Astrocyte of the cerebellum (primary cell): ENCODE data around the gene GMDS.

ENCODE experiments used
- DNase-seq: peaks from one replicate; pipeline ENCODE4 v3.0.0-alpha.2; 2011; ENCODE audit warnings: low read depth
- H3K4me3 ChIP-seq: 2 replicates; pipeline ENCODE4 v1.5.1; 2011; ENCODE audit warnings: mild to moderate bottlenecking, low read depth, low read length, moderate library complexity
- CTCF ChIP-seq: IDR thresholded peaks from 2 replicates; pipeline ENCODE4 v1.5.1; 2012; ENCODE audit warnings: low read length, low read depth, moderate library complexity, mild to moderate bottlenecking; ENCODE audit errors: missing control alignments
- in situ Hi-C: cut with HindIII; loops from 2 replicates; pipeline ENCODE4 v1.10.0; 2017; ENCODE audit warnings: low sequenced_read_pairs

GMDS gene

GRCh38 chr6:1688396-1688795 is 557.0 kb downstream of the GMDS start:
- TF ChIP-seq CTCF: no peak
- no peak overlapping the region for H3K4me3 ChIP-seq
- DNase-seq: no peak
- in situ Hi-C loops: no loop called here

- TF ChIP-seq CTCF: no peak
- in situ Hi-C loops: no loop called here
Observed at GRCh38 chr6:1687402-1687801, 558.0 kb downstream of the GMDS start.

DNA sequence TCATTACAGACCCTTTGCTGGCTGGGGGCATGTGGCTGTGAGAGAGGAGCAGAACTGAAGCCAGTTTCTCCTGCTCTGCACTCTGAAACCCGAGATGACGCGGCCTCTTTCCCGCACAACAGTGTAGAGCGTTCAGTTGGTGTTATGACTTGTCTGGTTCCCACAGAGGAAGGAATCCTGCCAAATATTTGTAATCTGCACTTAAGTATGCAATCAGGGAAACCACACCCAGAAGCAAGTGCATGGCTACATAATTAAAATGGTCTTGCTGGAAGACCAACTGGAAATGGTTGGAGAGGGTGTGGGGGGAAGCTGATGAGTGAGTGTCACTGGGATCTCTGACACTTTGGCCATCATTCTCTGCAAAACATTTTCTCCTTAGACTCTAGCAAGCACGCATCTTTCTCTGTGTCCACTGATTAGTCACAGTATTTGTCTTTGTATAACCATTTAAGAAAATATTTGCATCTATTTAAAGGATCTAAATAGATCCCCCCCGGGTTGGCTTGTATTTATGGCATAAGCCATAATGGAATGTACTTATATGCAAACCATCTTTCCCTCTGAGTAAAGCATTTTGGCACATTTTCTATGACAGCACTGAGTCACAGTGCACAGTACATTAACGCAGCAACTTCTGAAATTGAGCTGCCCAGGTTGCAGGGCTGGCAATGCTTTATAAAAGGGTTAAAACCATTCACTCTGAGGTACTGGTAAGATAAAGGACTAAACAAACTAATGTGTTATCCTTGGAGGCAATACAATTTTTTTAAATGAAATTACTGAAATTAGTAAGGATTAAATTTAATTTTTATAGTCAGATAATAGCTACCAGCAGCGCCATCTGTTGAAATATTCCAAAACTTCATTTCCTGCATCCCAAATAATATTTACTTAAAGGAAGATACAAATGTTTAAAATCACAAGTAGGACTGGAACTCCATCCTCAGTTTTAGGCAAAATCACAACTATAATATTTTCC is 559.0 kb downstream of the GMDS start:
- peak; percentile 25 for TF ChIP-seq CTCF
- DNase-seq: peak; percentile 98
- H3K4me3 ChIP-seq: no peak overlapping the region
- in situ Hi-C loops: no loop called here

More at GRCh38 chr6:1687402-1687801, 558.0 kb downstream of the GMDS start:
- no peak for DNase-seq
- H3K4me3 ChIP-seq: no peak overlapping the region

DNA sequence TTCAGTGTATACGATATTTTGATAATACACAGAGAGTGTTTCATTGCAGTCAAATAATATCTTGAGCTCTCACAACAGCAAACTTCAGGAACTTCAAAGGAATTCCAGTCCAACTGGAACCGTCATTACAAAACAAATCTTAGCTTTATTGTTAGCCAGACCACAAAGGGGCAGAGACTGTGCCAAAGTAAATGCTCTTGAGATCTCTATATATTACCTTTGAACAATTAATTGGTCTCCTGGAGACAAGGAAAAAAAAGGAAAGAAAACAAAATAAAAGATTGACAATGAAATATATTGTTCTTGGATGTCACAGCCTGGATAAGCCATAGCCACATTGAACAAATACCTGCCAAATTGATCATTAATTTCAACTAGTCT is 565.7 kb downstream of the GMDS start:
- in situ Hi-C loops: no loop called here
- peak; percentile 75 for DNase-seq
- H3K4me3 ChIP-seq: no peak overlapping the region
- TF ChIP-seq CTCF: no peak

DNA sequence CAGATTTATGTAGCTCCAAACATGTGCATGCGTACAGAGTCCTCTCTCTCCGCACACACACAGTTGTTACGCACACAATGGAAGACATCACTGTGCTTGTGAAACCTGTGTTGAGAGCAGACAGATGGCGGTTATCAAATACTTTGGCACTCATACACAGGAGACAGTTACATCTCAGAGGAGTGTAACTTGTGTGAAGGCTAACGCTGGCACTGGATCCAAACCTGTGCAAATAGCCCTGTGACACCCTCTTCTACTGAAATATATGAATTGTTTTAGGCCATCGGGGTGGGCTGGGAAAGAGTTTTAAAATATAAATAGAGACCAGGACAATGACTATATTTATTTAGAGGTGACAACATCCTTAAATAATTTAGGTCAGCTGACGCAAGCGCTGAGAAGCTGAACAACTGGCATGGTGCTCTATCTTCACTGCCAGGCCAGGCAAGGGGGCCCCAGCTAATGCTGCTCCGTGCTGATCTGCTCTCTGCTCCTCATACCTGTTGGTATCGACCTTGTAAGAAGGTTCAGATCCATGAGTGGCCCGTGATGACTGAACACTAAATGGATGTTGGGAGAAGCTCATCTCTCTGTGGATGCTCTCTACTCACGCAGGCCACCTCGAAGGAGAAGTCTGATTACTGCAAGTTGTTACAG is 566.2 kb downstream of the GMDS start:
- DNase-seq: no peak
- no peak for TF ChIP-seq CTCF
- H3K4me3 ChIP-seq: no peak overlapping the region
- in situ Hi-C loops: no loop called here

- H3K4me3 ChIP-seq: no peak overlapping the region
- no peak for TF ChIP-seq CTCF
- no peak for DNase-seq
- in situ Hi-C loops: no loop called here
Observed at GRCh38 chr6:1678201-1678600, 567.2 kb downstream of the GMDS start.
